OCI-LY1 (cell line): ENCODE data around the gene MGST1.

Source experiments
- CTCF ChIP-seq: fragments of 200-600 bp; sonication (generic), shearing (Covaris generic); IDR thresholded peaks from 2 replicates; pipeline ENCODE4 v1.5.1; 2017; ENCODE audit warnings: mild to moderate bottlenecking, antibody characterized with exemption, low read length, moderate library complexity, mixed read lengths
- EZH2 ChIP-seq: fragments of 200-600 bp; sonication (generic), shearing (Covaris generic); IDR thresholded peaks from 2 replicates; pipeline ENCODE4 v1.8.0; 2017; ENCODE audit warnings: borderline replicate concordance, mixed run types, mild to moderate bottlenecking, antibody characterized with exemption, low read length, moderate library complexity, mixed read lengths

DNA sequence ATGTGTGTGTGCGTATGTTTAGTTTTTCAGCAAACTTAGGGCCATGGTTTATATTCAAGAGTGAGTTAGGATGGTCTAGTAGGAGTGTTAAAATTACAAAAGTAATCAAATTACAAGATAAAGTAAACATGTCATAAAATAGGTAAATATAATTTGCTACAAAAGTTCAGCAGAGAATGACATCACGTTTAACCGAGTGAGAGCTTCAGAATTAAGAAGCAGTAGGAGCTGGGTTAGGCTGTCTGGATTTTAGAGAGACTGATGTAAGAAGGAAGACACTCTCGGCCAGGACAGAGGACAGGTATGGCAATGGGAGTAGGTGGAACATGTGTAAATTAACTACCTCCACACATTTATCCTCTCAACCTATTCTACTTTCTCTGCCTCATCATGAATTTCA, 11.6 kb upstream of the MGST1 start:
- TF ChIP-seq CTCF (no peak), EZH2 (no peak)
